Neural cell (in vitro differentiated cells): ENCODE measurements around the gene INO80D. TPM values are rescaled to one million over a fixed set of nuclear protein-coding genes. Genes with fewer than 3 reads are reported as not detected.

Experiments
- H2AFZ ChIP-seq: fragments of 200-600, 300-800 bp; sonication (generic), shearing (Covaris generic); 2 replicates; pipeline ENCODE4 v1.6.0; 2014; ENCODE audit warnings: low read depth, mild to moderate bottlenecking, antibody characterized with exemption, low read length, moderate library complexity
- H3F3A ChIP-seq: fragments of 200-600 bp; shearing (Covaris generic); 2 replicates; pipeline ENCODE4 v1.6.1; 2016; ENCODE audit warnings: mild to moderate bottlenecking, moderate library complexity, mixed read lengths, antibody characterized with exemption, low read length; ENCODE audit not compliant: insufficient read depth, poor library complexity, severe bottlenecking
- H3K27ac ChIP-seq: fragments of 200-600, 300-800 bp; sonication (generic), shearing (Covaris generic); 2 replicates; pipeline ENCODE4 v1.5.1; 2014; ENCODE audit warnings: mild to moderate bottlenecking, low read length, moderate library complexity
- H3K27me3 ChIP-seq: fragments of 300-800, 200-600 bp; sonication (generic), shearing (Covaris generic); 2 replicates; pipeline ENCODE4 v1.6.0; 2014; ENCODE audit warnings: mild to moderate bottlenecking, low read depth, low read length, moderate library complexity; ENCODE audit not compliant: insufficient read depth
- H3K36me3 ChIP-seq: fragments of 300-800, 200-600 bp; sonication (generic), shearing (Covaris generic); 2 replicates; pipeline ENCODE4 v1.5.1; 2014; ENCODE audit warnings: mild to moderate bottlenecking, antibody characterized with exemption, low read length, moderate library complexity; ENCODE audit not compliant: insufficient read depth
- H3K4me2 ChIP-seq: fragments of 300-800, 200-600 bp; sonication (generic), shearing (Covaris generic); 2 replicates; pipeline ENCODE4 v1.6.0; 2014; ENCODE audit warnings: mild to moderate bottlenecking, low read length
- H3K4me3 ChIP-seq: fragments of 300-800, 200-600 bp; sonication (generic), shearing (Covaris generic); 2 replicates; pipeline ENCODE4 v1.5.1; 2014; ENCODE audit warnings: mild to moderate bottlenecking, low read length, moderate library complexity
- H3K79me2 ChIP-seq: fragments of 200-600 bp; shearing (Covaris generic); replicated peaks from 2 replicates; pipeline ENCODE4 v1.6.0; 2014; ENCODE audit warnings: mild to moderate bottlenecking, low read length, moderate library complexity; ENCODE audit not compliant: insufficient read depth
- H3K9ac ChIP-seq: fragments of 300-800, 200-600 bp; sonication (generic), shearing (Covaris generic); 2 replicates; pipeline ENCODE4 v1.6.1; 2016; ENCODE audit warnings: mild to moderate bottlenecking, low read length, mixed read lengths
- H3K9me2 ChIP-seq: fragments of 200-600 bp; shearing (Covaris generic); 2 replicates; pipeline ENCODE4 v1.6.1; 2016; ENCODE audit warnings: mild to moderate bottlenecking, low read length, mixed read lengths; ENCODE audit not compliant: insufficient read depth
- H3K9me3 ChIP-seq: fragments of 200-600, 300-800 bp; sonication (generic), shearing (Covaris generic); 2 replicates; pipeline ENCODE4 v1.6.1; 2016; ENCODE audit warnings: mild to moderate bottlenecking, mixed run types, low read length, moderate library complexity, mixed read lengths
- H4K20me1 ChIP-seq: fragments of 200-600 bp; shearing (Covaris generic); 2 replicates; pipeline ENCODE4 v1.6.1; 2016; ENCODE audit warnings: mild to moderate bottlenecking, mixed run types; ENCODE audit not compliant: insufficient read depth
- CTCF ChIP-seq: fragments of 450-650 bp; IDR thresholded peaks from 2 replicates; pipeline ENCODE4 v1.5.1; 2014; ENCODE audit warnings: antibody characterized with exemption, mild to moderate bottlenecking, moderate library complexity; ENCODE audit not compliant: poor library complexity, severe bottlenecking
- EP300 ChIP-seq: fragments of 450-650 bp; conservative IDR thresholded peaks from 2 replicates; pipeline ENCODE4 v1.6.1; 2014; ENCODE audit warnings: antibody characterized with exemption, mild to moderate bottlenecking, moderate library complexity; ENCODE audit not compliant: poor library complexity, severe bottlenecking
- EZH2 ChIP-seq: fragments of 200-600, 300-800 bp; shearing (Covaris generic), sonication (generic); IDR thresholded peaks from 2 replicates; pipeline ENCODE4 v1.6.1; 2014; ENCODE audit warnings: antibody characterized with exemption, low read length, borderline replicate concordance, mild to moderate bottlenecking; ENCODE audit not compliant: insufficient read depth, poor library complexity, severe bottlenecking
- MXI1 ChIP-seq: fragments of 450-650 bp; conservative IDR thresholded peaks from 2 replicates; pipeline ENCODE4 v1.6.1; 2014; ENCODE audit warnings: antibody characterized with exemption, mild to moderate bottlenecking; ENCODE audit not compliant: poor library complexity, severe bottlenecking
- RAD21 ChIP-seq: fragments of 450-650 bp; conservative IDR thresholded peaks from 2 replicates; pipeline ENCODE4 v1.6.1; 2014; ENCODE audit warnings: antibody characterized with exemption, mild to moderate bottlenecking, moderate library complexity
- REST ChIP-seq: IDR thresholded peaks from 2 replicates; pipeline ENCODE4 v1.6.1; 2012; ENCODE audit warnings: borderline replicate concordance
- SMC3 ChIP-seq: fragments of 450-650 bp; conservative IDR thresholded peaks from 2 replicates; pipeline ENCODE4 v1.6.1; 2014; ENCODE audit warnings: antibody characterized with exemption, mild to moderate bottlenecking, moderate library complexity; ENCODE audit not compliant: poor library complexity
- TAF1 ChIP-seq: IDR thresholded peaks from 2 replicates; pipeline ENCODE4 v1.6.1; 2012; ENCODE audit warnings: low read depth
- polyA plus RNA-seq: library from polyadenylated mRNA; depleted of rRNA; stranded (reverse); fragments of >200 nt; gene quantifications from 2 replicates; pipeline ENCODE4 v1.2.3, GENCODE V29; 2014

INO80D gene
- polyA plus RNA-seq, 1 donor from 2014 or later = 8.7 TPM

DNA sequence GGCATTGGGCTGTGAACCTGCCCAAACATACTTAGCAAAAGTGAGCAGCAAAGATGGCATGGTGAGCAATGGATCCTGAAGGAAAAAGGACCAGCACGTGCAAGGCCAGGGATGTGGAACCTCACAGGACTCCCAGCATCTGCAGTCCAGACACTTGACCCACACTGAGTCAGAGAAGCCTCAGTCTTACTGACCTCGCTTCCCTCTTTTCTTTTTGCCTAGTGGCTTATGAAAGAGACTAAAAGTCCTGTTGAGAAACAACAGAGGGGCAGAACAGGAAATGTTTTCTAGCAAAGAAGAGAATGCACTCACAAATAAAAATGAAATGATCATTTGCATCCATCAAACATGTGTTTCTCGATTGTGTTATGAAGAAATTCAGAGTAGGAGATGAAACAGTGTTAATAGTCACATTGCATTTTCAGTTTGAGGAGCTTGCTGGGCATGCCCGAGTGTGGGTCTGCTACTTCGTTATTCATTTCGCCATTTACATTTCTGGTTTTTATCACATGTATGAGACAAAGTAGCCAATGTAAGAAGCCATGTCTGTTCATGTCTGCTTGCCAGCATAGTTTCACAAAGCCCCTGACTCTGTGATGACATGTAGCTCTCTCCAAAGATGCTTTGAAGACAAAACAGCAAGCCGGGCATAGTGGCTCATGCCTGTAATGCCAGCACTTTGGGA is 118.4 kb downstream of the INO80D start:
- Histone ChIP-seq H3K36me3 (no peaks in the 10 kb centered on the region), H3K27me3 (no peaks in the 10 kb centered on the region), H3K4me2 (no peak overlapping the region), H3K4me3 (no peak overlapping the region), H3K9ac (no peak overlapping the region), H2AFZ (no peak overlapping the region), H3F3A (no peaks in the 10 kb centered on the region), H3K9me3 (no peaks in the 10 kb centered on the region), H3K9me2 (no peaks in the 10 kb centered on the region), H3K27ac (no peak overlapping the region), H4K20me1 (no peaks in the 10 kb centered on the region), H3K79me2 (no peaks in the 10 kb centered on the region)
- no peak for TF ChIP-seq MXI1
- TF ChIP-seq CTCF = no peak
- TF ChIP-seq EZH2 = no peak
- TF ChIP-seq TAF1 = no peak

- Histone ChIP-seq H3K27ac (no peak overlapping the region), H4K20me1 (no peaks in the 10 kb centered on the region), H3K9ac (no peak overlapping the region), H3K4me3 (no peak overlapping the region), H2AFZ (no peak overlapping the region), H3F3A (no peaks in the 10 kb centered on the region), H3K27me3 (no peaks in the 10 kb centered on the region), H3K79me2 (no peaks in the 10 kb centered on the region), H3K9me2 (no peaks in the 10 kb centered on the region), H3K9me3 (no peaks in the 10 kb centered on the region), H3K36me3 (no peaks in the 10 kb centered on the region), H3K4me2 (no peak overlapping the region)
- TF ChIP-seq MXI1 = no peak
Observed at GRCh38 chr2:205965707-205966106, 120.3 kb downstream of the INO80D start.

GRCh38 chr2:205964111-205964761 is 121.7 kb downstream of the INO80D start:
- Histone ChIP-seq H3F3A (no peaks in the 10 kb centered on the region), H3K79me2 (no peaks in the 10 kb centered on the region), H3K27ac (no peak overlapping the region), H3K4me2 (no peak overlapping the region), H3K27me3 (no peaks in the 10 kb centered on the region), H2AFZ (no peak overlapping the region), H3K9me3 (no peaks in the 10 kb centered on the region), H3K9ac (no peak overlapping the region), H3K9me2 (no peaks in the 10 kb centered on the region), H4K20me1 (no peaks in the 10 kb centered on the region), H3K36me3 (no peaks in the 10 kb centered on the region), H3K4me3 (no peak overlapping the region)
- TF ChIP-seq REST = no peak
- TF ChIP-seq RAD21 = no peak
- TF ChIP-seq EZH2 = no peak
- no peak for TF ChIP-seq EP300
- no peak for TF ChIP-seq CTCF
- no peak for TF ChIP-seq SMC3
